ENCODE results near the gene SCMH1.
"Not testable (repeated sequence)": the region's sequence is repeated elsewhere in the genome, so short reads cannot be mapped to it uniquely, and the experiment has no call there.

Gene SCMH1

DNA sequence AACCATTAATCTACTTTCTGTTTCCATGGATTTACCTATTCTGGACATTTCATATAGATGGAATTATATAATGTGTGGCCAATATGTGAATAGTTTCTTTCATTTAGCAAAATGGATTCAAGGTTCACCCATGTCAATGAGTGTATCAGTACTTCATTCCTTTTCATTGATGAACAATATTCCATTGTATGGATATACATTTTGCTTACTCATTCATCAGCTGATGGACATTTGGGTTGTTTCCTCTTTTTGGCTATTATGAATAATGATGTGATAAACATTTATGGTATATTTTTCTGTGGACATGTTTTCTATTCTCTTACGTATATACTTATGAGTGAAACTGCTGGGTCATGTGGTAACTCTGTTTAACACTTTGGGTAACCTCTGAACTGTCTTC lies 97.8 kb downstream of the SCMH1 start:
- no peak for DNase-seq

DNA sequence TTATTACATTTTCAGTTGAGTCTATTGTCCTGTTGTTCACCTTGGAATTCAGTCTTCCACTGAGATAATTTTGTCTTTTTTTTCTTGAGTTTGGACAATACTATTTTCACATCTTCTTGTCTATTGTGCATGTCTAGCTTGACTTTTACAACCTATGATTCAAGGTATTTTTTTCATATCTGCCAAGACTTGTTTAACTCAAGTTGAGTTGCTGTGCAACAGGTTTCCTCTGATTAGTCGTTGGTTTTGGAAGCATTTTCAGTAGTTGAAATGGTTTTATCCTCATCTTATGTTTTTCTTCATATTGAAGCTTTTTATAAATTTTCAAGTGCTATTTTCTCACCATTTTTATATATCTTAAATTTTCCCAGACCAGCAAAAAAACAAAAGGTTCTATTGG lies 103.6 kb downstream of the SCMH1 start:
- DNase-seq, result no peak

DNA sequence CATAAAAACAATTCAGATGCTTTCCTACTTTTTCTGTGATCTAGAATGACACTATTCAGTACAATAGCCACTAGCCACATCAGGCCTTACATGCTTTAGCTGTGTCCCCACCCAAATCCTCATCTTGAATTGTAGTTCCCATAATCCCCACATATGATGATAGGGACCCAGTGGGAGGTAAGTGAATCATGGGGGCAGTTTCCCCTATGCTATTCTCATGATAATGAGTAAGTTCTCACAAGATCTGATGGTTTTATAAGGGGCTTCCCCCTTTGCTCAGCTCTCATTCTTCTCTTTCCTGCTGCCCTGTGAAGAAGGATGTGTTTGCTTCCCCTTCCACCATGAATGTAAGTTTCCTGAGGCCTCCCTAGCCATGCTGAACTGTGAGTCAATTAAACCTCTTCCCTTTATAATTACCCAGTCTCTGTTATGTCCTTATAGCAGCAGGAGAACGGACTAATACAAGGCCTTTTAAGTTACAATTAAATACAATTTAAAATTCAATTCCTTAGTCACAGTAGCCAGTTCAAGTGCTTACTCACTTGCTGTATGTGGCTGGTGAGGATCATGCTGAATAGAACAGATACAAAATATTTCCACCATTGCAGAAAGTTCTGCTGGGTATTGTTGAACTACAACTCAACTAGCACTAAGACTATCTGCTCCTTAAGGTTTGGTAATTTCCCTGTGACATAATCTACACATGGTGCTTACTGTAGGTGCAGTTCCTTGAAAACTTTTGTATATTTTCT lies 106.7 kb downstream of the SCMH1 start:
- DNase-seq, result no peak

DNA sequence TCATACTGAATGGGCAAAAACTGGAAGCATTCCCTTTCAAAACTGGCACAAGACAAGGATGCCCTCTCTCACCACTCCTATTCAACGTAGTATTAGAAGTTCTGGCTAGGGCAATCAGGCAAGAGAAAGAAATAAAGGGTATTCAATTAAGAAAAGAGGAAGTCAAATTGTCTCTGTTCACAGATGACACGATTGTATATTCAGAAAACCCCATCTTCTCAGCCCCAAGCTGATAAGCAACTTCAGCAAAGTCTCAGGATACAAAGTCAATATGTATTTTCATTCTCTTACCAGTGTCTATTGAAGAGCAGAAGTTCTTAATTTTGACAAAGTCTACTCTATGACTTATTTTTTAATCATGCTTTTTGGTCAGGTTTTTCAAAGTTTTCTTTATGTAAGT lies 107.8 kb downstream of the SCMH1 start:
- not testable (repeated sequence) for DNase-seq

DNA sequence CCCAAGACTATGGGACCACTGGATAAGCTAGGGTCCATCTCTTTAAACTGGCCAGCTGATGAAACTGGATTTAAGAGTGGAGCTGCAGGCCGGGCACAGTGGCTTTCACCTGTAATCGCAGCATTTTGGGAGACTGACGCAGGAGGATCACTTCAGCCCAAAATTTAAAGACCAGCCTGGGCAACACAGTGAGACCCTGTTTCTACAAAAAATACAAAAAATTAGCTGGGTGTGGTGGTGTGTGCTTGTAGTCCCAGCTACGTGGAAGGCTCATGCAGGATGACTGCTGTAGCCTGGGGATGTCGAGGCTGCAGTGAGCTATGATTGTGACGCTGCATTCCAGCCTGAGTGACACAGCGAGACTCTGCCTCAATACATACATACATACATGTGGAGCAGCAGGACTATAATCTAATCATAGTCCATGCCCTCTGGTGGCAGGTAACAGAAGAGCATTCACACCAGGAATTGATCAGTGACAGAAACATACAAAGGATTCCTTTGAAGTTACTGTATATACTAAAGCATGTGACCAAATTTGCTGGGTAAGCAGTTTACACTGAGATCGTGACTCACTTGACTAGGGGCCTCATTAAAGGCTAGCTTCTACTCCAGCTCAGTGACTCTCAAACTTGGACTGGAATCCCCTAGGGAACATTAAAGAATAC lies 119.1 kb downstream of the SCMH1 start:
- no peak for DNase-seq

DNA sequence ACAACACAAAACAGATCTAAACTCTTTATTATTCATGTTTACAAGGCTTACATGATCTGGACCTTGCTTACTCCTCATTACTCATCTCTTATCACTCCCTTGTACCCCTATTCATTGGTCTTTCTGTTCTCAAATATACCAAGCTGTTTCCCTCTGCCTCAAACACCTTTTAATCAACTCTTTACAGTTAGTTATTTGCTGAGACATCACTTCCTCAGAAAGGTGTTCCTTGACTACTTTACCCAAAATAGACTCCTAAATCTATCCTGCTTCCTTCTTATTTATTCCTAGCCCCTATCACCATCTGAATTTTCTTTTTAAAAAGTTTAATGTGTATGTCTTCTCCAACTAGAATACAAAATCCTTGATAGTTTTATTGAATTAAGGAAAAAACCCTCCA lies 120.0 kb downstream of the SCMH1 start:
- no peak for DNase-seq

DNA sequence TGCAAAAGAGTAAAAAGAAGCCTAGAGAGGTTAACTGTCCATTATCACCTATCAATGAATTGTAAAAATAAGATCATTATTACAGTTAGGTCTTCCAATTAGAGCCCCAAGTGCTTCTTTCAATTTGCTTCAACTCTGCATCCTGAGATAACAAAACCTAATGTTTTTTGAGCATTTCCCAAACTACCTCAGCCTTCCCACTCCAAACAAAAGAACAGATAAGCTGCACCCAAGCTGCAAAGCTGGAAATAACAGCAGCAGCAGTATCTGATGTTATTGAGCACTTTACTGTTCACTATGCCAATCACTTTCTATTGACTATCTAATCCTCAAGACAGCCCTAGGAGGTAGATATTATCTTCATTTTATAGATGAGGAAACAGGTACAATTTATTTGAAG lies 123.5 kb downstream of the SCMH1 start:
- DNase-seq, result no peak

DNA sequence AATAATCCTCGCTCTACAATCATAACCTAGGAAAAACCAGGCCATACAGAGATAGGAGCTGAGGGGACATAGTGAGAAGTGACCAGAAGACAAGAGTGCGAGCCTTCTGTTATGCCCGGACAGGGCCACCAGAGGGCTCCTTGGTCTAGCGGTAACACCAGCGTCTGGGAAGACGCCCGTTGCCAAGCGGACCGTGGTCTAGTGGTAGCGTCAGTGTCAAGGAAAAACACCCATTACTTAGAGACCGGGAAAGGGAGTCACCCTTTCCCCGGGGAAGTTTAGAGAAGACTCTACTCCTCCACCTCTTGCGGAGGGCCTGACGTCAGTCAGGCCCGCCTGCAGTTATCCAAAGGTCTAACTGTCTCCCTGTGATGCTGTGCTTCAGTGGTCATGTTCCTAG lies 124.9 kb downstream of the SCMH1 start:
- DNase-seq, result not testable (repeated sequence)

DNA sequence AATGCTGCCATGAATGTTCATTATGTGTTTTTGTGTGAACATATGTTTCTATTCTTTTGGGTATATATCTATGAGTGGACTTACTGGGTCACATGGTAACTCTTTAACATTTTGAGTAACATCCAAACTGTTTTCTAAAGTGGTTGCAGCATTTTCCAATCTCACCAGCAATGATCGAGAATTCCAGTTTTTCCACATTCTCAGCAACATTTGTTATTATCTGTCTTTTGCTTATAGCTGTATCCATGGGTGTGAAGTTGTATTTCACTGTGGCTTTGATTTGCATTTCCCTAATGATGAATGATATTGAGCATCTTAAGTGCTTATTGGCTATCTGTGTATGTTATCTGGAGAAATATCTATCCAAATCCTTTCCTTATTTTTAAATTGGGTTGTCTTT lies 131.4 kb downstream of the SCMH1 start:
- DNase-seq, result no peak

DNA sequence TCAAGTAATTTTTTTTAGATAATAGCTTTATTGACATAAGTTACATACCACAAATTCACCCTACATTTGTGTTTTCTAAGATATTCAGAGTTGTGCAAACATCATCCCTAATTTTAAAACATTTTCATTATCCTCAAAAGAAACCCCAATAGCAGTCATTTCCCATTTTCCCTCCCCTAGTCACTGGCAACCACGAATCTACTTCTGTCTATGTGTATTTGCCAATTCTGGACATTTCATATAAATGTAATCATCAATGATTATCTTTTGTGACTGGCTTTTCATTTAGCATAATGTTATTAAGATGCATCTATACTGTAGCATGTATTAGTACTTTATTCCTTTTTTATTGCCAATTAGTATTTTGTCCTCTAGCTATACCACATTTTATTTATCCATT lies 131.8 kb downstream of the SCMH1 start:
- no peak for DNase-seq

DNA sequence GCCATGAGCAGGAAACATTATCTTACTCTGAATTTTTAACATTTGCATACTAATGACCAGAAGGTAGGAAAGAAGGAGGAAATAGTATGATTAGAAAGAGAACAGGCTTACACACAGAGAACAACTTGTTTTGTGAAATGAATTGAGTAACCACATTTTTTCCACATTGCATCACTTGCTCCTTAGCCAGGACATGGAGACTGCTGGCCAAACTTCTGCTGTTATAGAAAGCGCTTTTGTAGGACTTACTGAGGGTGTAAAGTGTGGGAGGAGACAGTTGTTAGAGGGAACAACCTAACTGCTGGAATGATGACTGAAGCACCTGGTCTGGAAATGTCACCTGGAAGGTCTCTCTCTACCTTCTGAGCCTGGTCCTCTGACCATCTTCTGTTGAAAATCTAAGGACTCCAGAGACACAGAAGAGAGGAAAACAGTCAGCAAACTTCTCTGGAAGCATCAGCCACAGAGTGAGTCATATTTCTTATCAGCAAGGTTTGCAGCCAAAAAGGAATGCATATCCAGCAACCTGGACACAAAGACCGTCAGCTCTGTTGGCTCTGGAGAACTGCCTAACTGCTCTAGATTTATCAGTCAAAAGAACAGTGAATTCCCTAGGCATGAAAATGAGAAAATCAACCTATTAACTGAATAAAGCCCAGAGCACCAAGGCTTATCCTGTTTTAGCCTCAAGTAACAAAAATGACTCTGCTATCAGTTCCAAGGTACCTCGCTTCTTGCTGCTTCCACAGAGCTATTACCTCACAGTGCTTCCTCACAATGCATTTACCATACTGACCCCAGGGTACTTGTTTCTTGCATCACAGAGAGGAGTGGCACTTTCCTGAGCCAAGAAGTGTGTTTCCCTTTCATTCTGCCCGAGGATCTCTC lies 132.6 kb downstream of the SCMH1 start:
- DNase-seq, result no peak

DNA sequence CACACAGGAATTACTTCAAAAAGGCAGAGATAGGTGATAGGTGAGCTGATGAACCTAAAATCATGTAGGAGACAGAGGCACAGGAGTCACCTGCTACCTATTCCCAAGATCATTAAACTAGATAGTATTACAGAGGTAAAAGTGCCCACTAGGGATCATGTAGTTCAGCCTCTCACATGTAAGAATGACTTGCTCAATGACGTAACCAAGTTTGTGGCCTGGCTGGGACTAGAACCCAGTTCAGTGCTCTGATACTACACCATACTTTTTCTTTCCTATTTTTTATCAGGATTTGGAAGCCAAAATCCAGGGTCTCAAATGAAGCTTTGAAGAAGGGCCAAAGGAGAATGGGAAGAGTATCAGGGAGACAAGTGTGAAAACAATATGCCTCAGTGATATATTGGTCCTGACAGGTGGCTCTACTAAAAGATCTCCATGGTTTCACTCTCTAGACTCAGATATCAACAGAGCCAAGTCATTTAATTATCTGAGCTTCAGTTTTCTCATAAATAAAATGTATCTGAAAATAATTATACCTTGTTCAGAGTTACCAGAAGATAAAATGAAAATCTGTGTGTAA lies 133.3 kb downstream of the SCMH1 start:
- DNase-seq, result no peak

DNA sequence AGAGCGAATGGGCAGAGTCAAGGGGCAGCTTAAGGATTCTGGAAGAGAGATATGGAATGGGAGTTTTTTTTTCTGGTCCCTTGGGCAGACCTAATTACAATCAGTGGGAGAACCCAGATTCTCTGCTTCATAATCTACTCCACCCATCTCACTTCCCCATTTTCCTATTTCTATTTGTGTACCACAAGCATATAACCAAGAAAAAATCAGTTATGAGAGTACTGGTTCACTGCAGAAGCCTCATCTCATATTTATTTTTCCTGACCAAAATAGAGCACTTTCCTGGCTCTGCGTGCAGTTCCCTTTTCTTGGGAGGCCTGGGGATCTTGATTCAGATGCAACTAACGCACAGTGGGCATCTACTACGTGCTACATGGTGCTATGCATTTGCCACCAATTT lies 138.3 kb downstream of the SCMH1 start:
- DNase-seq, result no peak

DNA sequence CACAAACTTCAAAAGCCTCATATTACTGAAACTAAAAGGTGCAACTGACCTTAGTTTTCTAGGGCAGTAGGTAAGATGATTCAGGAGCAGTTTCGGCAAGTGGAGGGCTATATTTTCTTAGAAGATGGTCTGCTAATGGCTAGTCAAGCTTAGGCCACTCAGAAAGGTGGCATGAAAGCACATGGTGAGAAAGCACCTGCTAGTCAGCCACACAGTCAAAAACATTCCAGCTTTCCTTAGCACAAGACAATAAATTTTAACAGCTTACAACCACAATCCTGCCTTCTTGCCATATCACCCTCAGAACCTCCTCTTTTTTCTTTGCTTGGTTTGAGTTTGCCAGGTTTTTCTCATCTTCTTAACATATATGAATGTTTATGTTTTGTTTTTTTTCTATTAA lies 139.5 kb downstream of the SCMH1 start:
- DNase-seq, result no peak

DNA sequence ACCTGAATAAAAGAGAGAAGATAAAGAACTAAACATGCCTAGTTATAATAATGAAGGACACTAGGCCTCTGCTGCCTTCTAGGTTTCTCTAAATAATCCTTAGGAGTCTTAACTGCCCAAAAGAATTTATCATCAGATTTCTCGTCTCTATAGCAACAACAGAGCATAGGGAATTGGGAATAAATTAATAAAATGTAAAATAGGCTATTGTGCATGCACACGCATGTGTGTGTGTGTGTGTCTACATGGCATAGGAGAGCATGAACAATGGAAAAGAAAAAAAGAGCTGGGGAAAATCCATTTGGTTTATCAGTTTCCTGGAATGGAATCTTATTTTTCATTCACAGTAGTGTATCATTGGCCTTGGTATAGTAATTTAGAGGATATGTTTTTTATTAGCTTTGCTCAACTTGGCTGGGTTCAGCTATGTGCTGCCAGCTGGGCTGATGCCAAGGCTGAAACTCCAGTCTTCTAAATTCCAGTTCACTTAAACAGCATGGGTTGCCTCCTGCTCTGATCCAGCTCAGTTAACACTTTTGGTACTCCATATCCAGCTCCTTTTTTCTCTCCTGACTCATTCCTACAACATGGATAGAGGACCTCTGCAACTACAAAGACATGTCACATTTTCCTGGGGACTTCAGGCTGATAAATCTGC lies 140.0 kb downstream of the SCMH1 start:
- no peak for DNase-seq

DNA sequence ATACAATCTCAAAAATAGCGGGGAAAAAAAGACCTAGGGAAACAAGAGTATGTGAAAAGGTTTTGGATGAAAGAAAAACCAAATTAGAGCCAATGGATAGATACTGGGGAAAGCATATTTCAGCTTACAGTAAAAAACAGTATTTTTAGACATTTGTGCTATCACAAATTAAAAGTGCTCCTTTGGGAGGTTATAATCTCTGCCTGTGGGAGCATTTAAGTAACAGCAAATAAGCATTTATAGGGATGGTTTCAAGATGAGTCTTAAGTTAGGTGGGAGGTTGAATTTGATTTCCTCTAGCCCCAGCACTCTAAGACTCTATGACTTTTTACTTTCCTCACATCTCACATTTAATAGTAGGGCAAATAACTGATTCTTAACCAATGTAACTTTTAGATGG lies 141.0 kb downstream of the SCMH1 start:
- DNase-seq, result no peak

DNA sequence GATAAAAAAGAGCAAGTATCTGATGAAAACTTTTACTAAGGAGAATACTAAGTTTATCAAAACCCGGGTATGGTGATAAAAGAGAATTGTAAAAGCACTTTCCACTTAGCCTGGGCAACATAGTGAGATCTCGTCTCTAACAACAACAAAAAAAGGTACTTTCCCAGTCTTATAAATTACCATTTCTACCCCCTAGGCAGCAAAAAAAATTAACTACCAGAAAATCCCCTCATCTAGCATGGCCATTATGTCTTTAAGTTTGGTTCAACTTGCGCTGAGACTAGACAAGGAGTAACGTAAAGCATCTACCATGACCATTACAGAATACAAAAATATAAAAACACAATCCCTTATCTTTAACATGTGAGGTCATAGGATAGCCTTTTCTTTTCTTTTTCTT lies 141.9 kb downstream of the SCMH1 start:
- no peak for DNase-seq

DNA sequence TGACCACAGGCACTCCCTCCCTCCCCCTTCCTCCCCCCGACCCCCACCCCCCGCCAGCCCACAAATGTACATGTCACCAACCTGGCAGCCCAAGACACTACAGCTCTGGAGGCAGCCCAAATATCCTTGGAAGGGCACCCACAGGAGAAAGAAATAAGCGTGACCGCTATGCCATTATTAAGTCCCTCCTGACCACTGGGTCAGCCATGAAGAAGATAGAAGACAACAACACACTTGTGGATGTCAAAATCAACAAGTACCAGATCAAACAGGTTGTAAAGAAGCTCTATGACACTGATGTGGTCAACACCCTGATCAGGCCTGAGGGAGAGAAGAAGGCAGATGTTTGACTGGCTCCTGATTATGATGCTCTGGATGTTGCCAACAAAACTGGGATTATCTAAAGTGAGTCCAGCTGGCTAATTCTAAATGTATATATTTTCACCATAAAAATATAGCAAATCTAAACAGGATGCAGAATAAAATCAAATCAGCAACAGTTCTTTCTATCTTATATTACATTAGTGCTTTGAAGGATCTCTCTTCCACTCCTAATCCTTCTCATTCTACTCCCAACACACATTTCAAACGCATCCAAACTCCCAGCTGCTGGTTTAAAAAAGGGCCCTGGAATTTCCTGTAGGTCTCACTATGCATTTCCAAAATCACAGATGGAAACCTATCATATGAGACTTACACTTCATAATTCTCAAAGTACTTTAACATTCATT lies 143.2 kb downstream of the SCMH1 start:
- DNase-seq, result no peak

DNA sequence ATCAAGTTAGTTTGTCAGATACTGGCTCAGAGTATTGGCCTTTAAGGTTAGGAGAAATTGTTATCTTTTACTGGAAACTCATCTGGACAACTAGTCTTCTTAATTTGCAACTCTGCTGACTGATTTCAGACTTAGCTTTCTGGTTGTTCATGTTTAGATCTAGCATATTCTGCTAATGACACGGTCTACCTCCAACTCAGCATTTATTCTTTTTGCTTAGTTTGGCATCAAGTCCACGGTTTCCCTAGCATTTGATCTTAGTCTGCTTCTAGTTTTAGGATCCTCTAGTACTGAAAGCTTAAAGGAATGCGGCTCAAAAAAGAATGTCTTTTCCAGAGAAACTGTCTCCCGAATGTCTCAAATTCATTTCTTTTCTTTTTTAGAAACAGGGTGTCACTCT lies 145.0 kb downstream of the SCMH1 start:
- DNase-seq, result no peak

DNA sequence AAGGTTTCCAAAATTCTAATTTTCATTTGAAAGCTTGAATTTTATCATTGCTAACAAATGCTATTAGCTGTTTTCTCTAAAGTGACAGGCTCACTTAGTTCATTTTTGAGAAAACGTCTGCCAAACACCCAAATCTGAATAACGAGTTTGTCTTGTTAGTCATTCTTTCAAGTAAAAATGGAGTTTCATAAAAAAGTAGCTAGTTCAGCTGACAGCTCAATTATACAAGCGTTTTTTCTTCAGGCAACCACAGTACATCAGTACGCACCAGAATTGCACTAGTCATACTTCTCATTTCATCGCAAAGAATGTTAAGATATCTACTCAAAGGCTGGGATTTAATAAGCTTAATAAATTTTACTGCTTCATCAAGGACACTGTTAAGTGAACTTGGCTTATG lies 148.3 kb downstream of the SCMH1 start:
- no peak for DNase-seq

DNA sequence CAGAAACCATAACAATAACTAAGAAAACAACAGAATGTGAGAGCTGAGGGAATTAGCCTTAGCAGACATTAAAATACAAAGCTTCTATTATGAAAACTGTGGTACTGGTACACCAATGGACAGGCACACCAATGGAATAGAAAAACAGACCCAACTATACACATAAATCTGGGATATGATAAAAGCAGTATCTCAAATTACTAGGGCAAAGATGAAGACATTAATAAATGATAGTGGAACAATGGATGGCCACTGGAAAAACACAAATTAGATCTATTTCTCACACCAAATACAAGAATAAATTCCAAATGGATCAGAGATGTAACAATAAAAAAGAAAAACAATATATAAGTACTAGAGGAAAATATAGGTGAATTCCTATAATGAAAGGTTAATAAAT lies 155.2 kb downstream of the SCMH1 start:
- no peak for DNase-seq

DNA sequence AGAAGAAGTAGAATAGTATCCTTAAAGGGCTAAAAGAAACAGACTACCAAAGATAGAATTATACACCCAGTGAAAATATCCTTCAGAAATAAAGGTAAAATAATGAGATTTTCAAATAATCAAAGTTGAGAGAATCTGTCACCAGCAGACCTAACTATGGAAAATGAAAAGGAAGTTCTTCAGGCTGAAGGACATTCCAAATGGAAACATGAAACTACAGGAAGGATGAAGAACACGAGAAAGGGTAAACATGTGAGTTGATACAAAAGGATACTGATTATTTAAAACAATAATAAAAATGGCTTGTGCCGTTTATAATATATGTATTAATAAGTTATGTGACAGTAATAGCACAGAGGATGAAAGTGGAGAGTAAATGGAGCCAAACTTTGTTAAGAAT lies 163.5 kb downstream of the SCMH1 start:
- DNase-seq, result no peak

Data from stimulated activated CD4-positive, alpha-beta T cell treated with anti-CD3 and anti-CD28 coated beads, Interleukin-1b, Interleukin-23, amount 100 ng/mL, for 48 hours (primary cell).